GM10266 (cell line): ENCODE results near the gene ARSH.
"Not testable (repeated sequence)": the region's sequence is repeated elsewhere in the genome, so short reads cannot be mapped to it uniquely, and the experiment has no call there.

ENCODE experiments used
- DNase-seq: peaks from one replicate; pipeline ENCODE4 v3.0.0; 2012; ENCODE audit errors: extremely low spot score
- CTCF ChIP-seq: IDR thresholded peaks from 2 replicates; pipeline ENCODE4 v1.5.1; 2012; ENCODE audit warnings: mild to moderate bottlenecking, low read depth; ENCODE audit not compliant: control insufficient read depth, insufficient read depth; ENCODE audit errors: missing control alignments

ARSH gene

GRCh38 chrX:3044671-3045070 lies 38.3 kb downstream of the ARSH start:
- no peak for DNase-seq
- no peak for TF ChIP-seq CTCF

- TF ChIP-seq CTCF, result no peak
- DNase-seq, result no peak
These were observed 40.2 kb downstream of the ARSH start for GRCh38 chrX:3046253-3047240.

- not testable (repeated sequence) for DNase-seq
These were observed 44.3 kb downstream of the ARSH start for GRCh38 chrX:3050523-3051175.

GRCh38 chrX:3052860-3053259 lies 46.5 kb downstream of the ARSH start:
- no peak for TF ChIP-seq CTCF
- DNase-seq, result no peak

GRCh38 chrX:3066555-3066954 lies 60.2 kb downstream of the ARSH start:
- no peak for DNase-seq

GRCh38 chrX:3075959-3076358 lies 69.6 kb downstream of the ARSH start:
- DNase-seq, result no peak
- TF ChIP-seq CTCF, result no peak

More at GRCh38 chrX:3066555-3066954, 60.2 kb downstream of the ARSH start:
- TF ChIP-seq CTCF, result no peak

GRCh38 chrX:3076416-3076991 lies 70.2 kb downstream of the ARSH start:
- TF ChIP-seq CTCF, result no peak
- no peak for DNase-seq
